Measurements from ENCODE around the gene CST8. TPM values are rescaled to one million over a fixed set of nuclear protein-coding genes. Genes with fewer than 3 reads are reported as not detected.

Gene CST8
- total RNA-seq, 4 donors from 2014 or later = not detected

- ATAC-seq = no peak
- Histone ChIP-seq H3K36me3 (no peaks in the 10 kb centered on the region), H3K9me3 (no peaks in the 10 kb centered on the region), H3K27me3 (no peaks in the 10 kb centered on the region), H3K4me1 (no peaks in the 10 kb centered on the region), H3K4me3 (no peak overlapping the region), H3K27ac (no peak overlapping the region)
- WGBS, 2 donors (ENCODE audit: low coverage in 1 of 2) = 69 to 75% methylated on average over 5 of the region's 5 CpGs
- TF ChIP-seq POLR2A (IDR thresholded peaks at IDR 0.05) (no peak), EP300 (IDR thresholded peaks at IDR 0.05) (no peak), POLR2AphosphoS5 (IDR thresholded peaks at IDR 0.05) (no peak)
- TF ChIP-seq, protein P1, sequence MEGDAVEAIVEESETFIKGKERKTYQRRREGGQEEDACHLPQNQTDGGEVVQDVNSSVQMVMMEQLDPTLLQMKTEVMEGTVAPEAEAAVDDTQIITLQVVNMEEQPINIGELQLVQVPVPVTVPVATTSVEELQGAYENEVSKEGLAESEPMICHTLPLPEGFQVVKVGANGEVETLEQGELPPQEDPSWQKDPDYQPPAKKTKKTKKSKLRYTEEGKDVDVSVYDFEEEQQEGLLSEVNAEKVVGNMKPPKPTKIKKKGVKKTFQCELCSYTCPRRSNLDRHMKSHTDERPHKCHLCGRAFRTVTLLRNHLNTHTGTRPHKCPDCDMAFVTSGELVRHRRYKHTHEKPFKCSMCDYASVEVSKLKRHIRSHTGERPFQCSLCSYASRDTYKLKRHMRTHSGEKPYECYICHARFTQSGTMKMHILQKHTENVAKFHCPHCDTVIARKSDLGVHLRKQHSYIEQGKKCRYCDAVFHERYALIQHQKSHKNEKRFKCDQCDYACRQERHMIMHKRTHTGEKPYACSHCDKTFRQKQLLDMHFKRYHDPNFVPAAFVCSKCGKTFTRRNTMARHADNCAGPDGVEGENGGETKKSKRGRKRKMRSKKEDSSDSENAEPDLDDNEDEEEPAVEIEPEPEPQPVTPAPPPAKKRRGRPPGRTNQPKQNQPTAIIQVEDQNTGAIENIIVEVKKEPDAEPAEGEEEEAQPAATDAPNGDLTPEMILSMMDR (IDR thresholded peaks at IDR 0.05) = no peak
Observed at GRCh38 chr20:23515250-23515939, 24.5 kb downstream of the CST8 start.

DNA sequence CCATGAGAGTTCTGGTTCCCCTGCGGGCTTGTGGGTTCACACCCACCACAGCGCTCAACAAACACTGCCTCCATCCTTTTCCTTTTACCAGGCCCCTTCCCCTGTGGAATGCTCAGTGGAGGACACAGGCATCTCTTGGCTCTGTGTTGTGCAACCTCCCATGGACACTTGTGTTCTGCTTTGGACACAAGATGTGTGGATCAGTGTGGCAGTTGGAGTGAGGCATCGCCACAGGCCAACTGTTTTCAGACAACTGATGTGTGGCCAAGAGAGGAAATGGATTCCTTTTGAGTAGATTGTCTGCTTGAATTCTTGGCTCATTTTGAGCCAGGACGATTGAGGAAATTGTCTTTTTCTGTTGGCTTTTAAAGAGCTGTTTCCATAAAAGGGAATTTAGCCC is 26.8 kb downstream of the CST8 start:
- H3K27ac ChIP-seq = no peak overlapping the region
- TF ChIP-seq EP300 (IDR thresholded peaks at IDR 0.05) = no peak
- no peak for TF ChIP-seq POLR2AphosphoS5 (IDR thresholded peaks at IDR 0.05)
- TF ChIP-seq, protein P1 (IDR thresholded peaks at IDR 0.05) = no peak
- TF ChIP-seq POLR2A (IDR thresholded peaks at IDR 0.05) = no peak
- H3K36me3 ChIP-seq = no peaks in the 10 kb centered on the region
- H3K4me1 ChIP-seq = no peaks in the 10 kb centered on the region
- ATAC-seq = no peak
- H3K9me3 ChIP-seq = no peaks in the 10 kb centered on the region
- no peaks in the 10 kb centered on the region for H3K27me3 ChIP-seq
- WGBS, 2 donors (ENCODE audit: low coverage in 1 of 2) = 60 to 67% methylated on average over 3 of the region's 4 CpGs
- no peak overlapping the region for H3K4me3 ChIP-seq

- ATAC-seq = no peak
- H3K4me3 ChIP-seq = no peak overlapping the region
- 50 to 69% methylated on average over 4 of the region's 6 CpGs for WGBS, 2 donors (ENCODE audit: low coverage in 1 of 2)
- no peak overlapping the region for H3K27ac ChIP-seq
- no peaks in the 10 kb centered on the region for H3K9me3 ChIP-seq
- no peak for TF ChIP-seq EP300 (IDR thresholded peaks at IDR 0.05)
- no peak for TF ChIP-seq POLR2A (IDR thresholded peaks at IDR 0.05)
- TF ChIP-seq, protein P1 (IDR thresholded peaks at IDR 0.05) = no peak
- no peak for TF ChIP-seq POLR2AphosphoS5 (IDR thresholded peaks at IDR 0.05)
- no peaks in the 10 kb centered on the region for H3K27me3 ChIP-seq
- H3K36me3 ChIP-seq = no peaks in the 10 kb centered on the region
- no peaks in the 10 kb centered on the region for H3K4me1 ChIP-seq
Observed at GRCh38 chr20:23519556-23519955, 28.6 kb downstream of the CST8 start.

- no peaks in the 10 kb centered on the region for H3K27me3 ChIP-seq
- no peaks in the 10 kb centered on the region for H3K4me1 ChIP-seq
- H3K27ac ChIP-seq = no peak overlapping the region
- no peak for TF ChIP-seq POLR2A (IDR thresholded peaks at IDR 0.05)
- TF ChIP-seq EP300 (IDR thresholded peaks at IDR 0.05) = no peak
- TF ChIP-seq, protein P1 (IDR thresholded peaks at IDR 0.05) = no peak
- TF ChIP-seq POLR2AphosphoS5 (IDR thresholded peaks at IDR 0.05) = no peak
- 57 to 100% methylated on average over 1 to 2 of the region's 2 CpGs for WGBS, 2 donors (ENCODE audit: low coverage in 1 of 2)
- no peak for ATAC-seq
- H3K4me3 ChIP-seq = no peak overlapping the region
- no peaks in the 10 kb centered on the region for H3K9me3 ChIP-seq
- no peaks in the 10 kb centered on the region for H3K36me3 ChIP-seq
Observed at GRCh38 chr20:23520185-23520584, 29.3 kb downstream of the CST8 start.

- 77 to 80% methylated on average over 2 to 10 of the region's 10 CpGs for WGBS, 2 donors (ENCODE audit: low coverage in 1 of 2)
- H3K36me3 ChIP-seq = no peaks in the 10 kb centered on the region
- H3K27me3 ChIP-seq = no peaks in the 10 kb centered on the region
- TF ChIP-seq EP300 (IDR thresholded peaks at IDR 0.05) (no peak), POLR2AphosphoS5 (IDR thresholded peaks at IDR 0.05) (no peak), POLR2A (IDR thresholded peaks at IDR 0.05) (no peak)
- TF ChIP-seq, protein P1 (IDR thresholded peaks at IDR 0.05) = no peak
- H3K27ac ChIP-seq = no peak overlapping the region
- no peak overlapping the region for H3K4me3 ChIP-seq
- ATAC-seq = no peak
- H3K9me3 ChIP-seq = peaks cover 0 to 10% (median 0%) of the 10 kb centered on the region in 3 donors
- no peaks in the 10 kb centered on the region for H3K4me1 ChIP-seq
Observed at GRCh38 chr20:23524146-23524545, 33.2 kb downstream of the CST8 start.
